GM18520 (cell line): ENCODE data around the gene ADARB2.
"Not testable (repeated sequence)": the region's sequence is repeated elsewhere in the genome, so short reads cannot be mapped to it uniquely, and the experiment has no call there.

Experiments
- ATAC-seq: cut with Tn5 transposase; IDR thresholded peaks from one replicate; pipeline ENCODE4 v1.9.1; 2021; ENCODE audit not compliant: unreplicated experiment

ADARB2 gene

GRCh38 chr10:1402016-1402770 lies 335.1 kb downstream of the ADARB2 start:
- ATAC-seq = no peak

- ATAC-seq = no peak
Observed at GRCh38 chr10:1401071-1401965, 336.0 kb downstream of the ADARB2 start.

- ATAC-seq = no peak
Observed at GRCh38 chr10:1400101-1401070, 336.9 kb downstream of the ADARB2 start.

- ATAC-seq = no peak
Observed at GRCh38 chr10:1399431-1400100, 337.8 kb downstream of the ADARB2 start.

GRCh38 chr10:1398626-1399410 lies 338.5 kb downstream of the ADARB2 start:
- no peak for ATAC-seq

GRCh38 chr10:1398116-1398515 lies 339.2 kb downstream of the ADARB2 start:
- not testable (repeated sequence) for ATAC-seq

GRCh38 chr10:1396297-1396635 lies 341.1 kb downstream of the ADARB2 start:
- no peak for ATAC-seq

- ATAC-seq = no peak
Observed at GRCh38 chr10:1395481-1396296, 341.6 kb downstream of the ADARB2 start.

- ATAC-seq = no peak
Observed at GRCh38 chr10:1395025-1395480, 342.3 kb downstream of the ADARB2 start.

GRCh38 chr10:1394155-1394912 lies 343.0 kb downstream of the ADARB2 start:
- no peak for ATAC-seq

GRCh38 chr10:1393481-1393880 lies 343.8 kb downstream of the ADARB2 start:
- ATAC-seq = no peak

- ATAC-seq = no peak
Observed at GRCh38 chr10:1392127-1392526, 345.2 kb downstream of the ADARB2 start.

- ATAC-seq = no peak
Observed at GRCh38 chr10:1390200-1390599, 347.1 kb downstream of the ADARB2 start.

GRCh38 chr10:1384026-1384425 lies 353.3 kb downstream of the ADARB2 start:
- no peak for ATAC-seq

GRCh38 chr10:1382711-1383110 lies 354.6 kb downstream of the ADARB2 start:
- ATAC-seq = no peak

- no peak for ATAC-seq
Observed at GRCh38 chr10:1381339-1381738, 356.0 kb downstream of the ADARB2 start.

GRCh38 chr10:1380088-1380671 lies 357.1 kb downstream of the ADARB2 start:
- ATAC-seq = no peak

- ATAC-seq = no peak
Observed at GRCh38 chr10:1379601-1380000, 357.7 kb downstream of the ADARB2 start.
